GM19397 (cell line): ENCODE measurements around the gene ATG3.
"Not testable (repeated sequence)": the region's sequence is repeated elsewhere in the genome, so short reads cannot be mapped to it uniquely, and the experiment has no call there.

ENCODE experiments used
- ATAC-seq: cut with Tn5 transposase; IDR thresholded peaks from one replicate; pipeline ENCODE4 v1.9.1; 2021; ENCODE audit warnings: mild to moderate bottlenecking, moderate library complexity; ENCODE audit not compliant: unreplicated experiment

ATG3 gene

GRCh38 chr3:112564247-112564939, 2.6 kb upstream of the ATG3 start:
- ATAC-seq = not testable (repeated sequence)

- ATAC-seq = peak; percentile 53
Observed at GRCh38 chr3:112561484-112561733, 353 bp downstream of the ATG3 start.

GRCh38 chr3:112560721-112561483, 860 bp downstream of the ATG3 start:
- peak; percentile 20 for ATAC-seq

GRCh38 chr3:112560307-112560706, 1.5 kb downstream of the ATG3 start:
- ATAC-seq = no peak

- ATAC-seq = no peak
Observed at GRCh38 chr3:112557976-112558375, 3.8 kb downstream of the ATG3 start.

GRCh38 chr3:112555535-112556170, 6.1 kb downstream of the ATG3 start:
- no peak for ATAC-seq

- no peak for ATAC-seq
Observed at GRCh38 chr3:112550859-112551258, 10.9 kb downstream of the ATG3 start.

GRCh38 chr3:112546216-112546759, 15.5 kb downstream of the ATG3 start:
- no peak for ATAC-seq

GRCh38 chr3:112539825-112540650, 21.7 kb downstream of the ATG3 start:
- ATAC-seq = peak; percentile 91

- ATAC-seq = no peak
Observed at GRCh38 chr3:112531358-112531781, 30.4 kb downstream of the ATG3 start.

GRCh38 chr3:112530573-112530972, 31.2 kb downstream of the ATG3 start:
- no peak for ATAC-seq

- ATAC-seq = not testable (repeated sequence)
Observed at GRCh38 chr3:112524127-112524526, 37.6 kb downstream of the ATG3 start.

- ATAC-seq = no peak
Observed at GRCh38 chr3:112519424-112520001, 42.2 kb downstream of the ATG3 start.

GRCh38 chr3:112518970-112519369, 42.8 kb downstream of the ATG3 start:
- ATAC-seq = not testable (repeated sequence)

GRCh38 chr3:112514527-112515128, 47.1 kb downstream of the ATG3 start:
- ATAC-seq = peak; percentile 100

GRCh38 chr3:112512320-112512719, 49.4 kb downstream of the ATG3 start:
- no peak for ATAC-seq

GRCh38 chr3:112508860-112509259, 52.9 kb downstream of the ATG3 start:
- ATAC-seq = no peak

- ATAC-seq = no peak
Observed at GRCh38 chr3:112508261-112508660, 53.5 kb downstream of the ATG3 start.

- ATAC-seq = no peak
Observed at GRCh38 chr3:112505907-112506306, 55.9 kb downstream of the ATG3 start.

- ATAC-seq = no peak
Observed at GRCh38 chr3:112504123-112504522, 57.6 kb downstream of the ATG3 start.
